Tongue (tissue), 2 donors: ENCODE data around the gene CST3. TPM values are rescaled to one million over a fixed set of nuclear protein-coding genes. Genes with fewer than 3 reads are reported as not detected.
A peak's percentile ranks its signal among the peaks of the same experiment; 100 is the strongest.
"Not testable (repeated sequence)": the region's sequence is repeated elsewhere in the genome, so short reads cannot be mapped to it uniquely, and the experiment has no call there.

Experiments
- DNase-seq: peaks from one replicate; pipeline ENCODE4 v3.0.0-alpha.2; 2015
- total RNA-seq: library from RNA; depleted of rRNA; stranded (reverse); fragments of >200 nt; gene quantifications from one replicate; pipeline ENCODE4 v1.2.3, GENCODE V29; 2014

The CST3 gene
- total RNA-seq, 1 donor from 2014 or later, result 229 TPM

- DNase-seq, result no peak
Observed at GRCh38 chr20:23661002-23661429, 23.3 kb upstream of the CST3 start.

GRCh38 chr20:23659989-23660837 is 22.5 kb upstream of the CST3 start:
- peak; percentile 46 for DNase-seq

GRCh38 chr20:23659610-23659988 is 21.8 kb upstream of the CST3 start:
- not testable (repeated sequence) for DNase-seq

DNA sequence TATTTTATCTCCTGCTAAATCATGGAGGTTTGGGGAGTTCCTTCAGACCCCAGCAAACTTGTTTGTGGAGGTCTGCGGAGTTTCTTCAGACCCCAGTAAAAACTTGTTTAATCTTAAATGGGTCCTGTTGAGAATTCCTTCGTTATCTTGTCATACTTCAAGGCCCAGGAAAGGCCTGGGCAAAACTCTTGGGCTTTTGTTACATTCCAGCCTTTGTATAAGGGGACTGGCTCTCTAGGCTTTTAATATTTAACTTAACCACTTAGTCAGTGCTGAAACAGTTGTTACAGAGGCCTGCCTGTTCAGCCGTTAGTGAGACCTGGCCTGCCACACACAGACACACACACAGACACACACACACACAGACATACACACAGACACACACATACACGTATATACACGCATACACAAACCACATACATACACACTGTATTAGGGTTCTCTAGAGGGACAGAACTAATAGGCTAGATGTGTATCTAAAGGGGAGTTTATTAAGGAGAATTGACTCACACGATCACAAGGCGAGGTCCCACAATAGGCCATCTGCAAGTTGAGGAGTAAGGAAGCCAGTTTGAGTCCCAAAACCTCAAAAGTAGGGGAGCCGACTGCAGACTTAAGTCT is 21.3 kb upstream of the CST3 start:
- DNase-seq, result no peak

GRCh38 chr20:23658336-23658735 is 20.6 kb upstream of the CST3 start:
- DNase-seq, result no peak

DNA sequence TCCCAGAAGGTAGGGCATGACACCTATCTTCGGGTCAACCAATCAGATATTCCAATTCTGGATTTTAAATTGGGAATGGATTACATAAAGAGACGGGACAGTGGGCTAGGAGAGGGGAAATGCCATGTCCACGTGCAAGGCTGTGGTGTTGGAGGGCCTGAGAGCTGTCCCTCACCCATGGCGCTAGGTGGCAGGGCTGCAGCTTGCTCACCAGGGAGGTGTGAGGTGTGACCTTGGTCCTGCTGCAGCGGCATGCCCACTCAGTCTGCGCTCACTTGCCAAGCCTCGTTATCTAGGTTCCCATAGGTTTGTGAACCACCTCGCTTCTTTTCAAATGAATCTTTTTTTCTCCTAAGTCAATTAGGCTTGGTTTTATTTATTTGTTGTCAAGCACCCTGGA is 19.4 kb upstream of the CST3 start:
- no peak for DNase-seq

DNA sequence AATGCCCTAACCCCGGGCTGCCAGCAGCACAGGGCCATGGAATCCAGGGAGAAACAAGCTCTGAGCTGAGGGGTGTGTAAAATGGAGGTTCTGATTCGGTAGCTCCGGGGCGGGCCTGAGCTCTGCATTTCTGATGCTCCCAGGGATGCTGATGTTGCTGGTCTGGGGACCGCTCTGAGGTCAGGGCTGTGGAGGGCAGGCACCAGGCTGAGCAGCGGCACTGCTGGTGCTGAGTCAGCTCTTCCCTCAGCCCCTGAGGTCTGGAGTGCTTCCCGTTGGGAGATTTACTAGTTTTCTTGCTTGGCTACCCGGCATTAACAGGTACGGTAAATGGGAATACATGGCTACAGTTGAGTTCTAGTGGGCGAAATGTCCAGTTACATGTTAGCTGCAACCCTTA is 18.6 kb upstream of the CST3 start:
- DNase-seq, result no peak

- DNase-seq, result peak; percentile 39
Observed at GRCh38 chr20:23655491-23656211, 17.9 kb upstream of the CST3 start.

DNA sequence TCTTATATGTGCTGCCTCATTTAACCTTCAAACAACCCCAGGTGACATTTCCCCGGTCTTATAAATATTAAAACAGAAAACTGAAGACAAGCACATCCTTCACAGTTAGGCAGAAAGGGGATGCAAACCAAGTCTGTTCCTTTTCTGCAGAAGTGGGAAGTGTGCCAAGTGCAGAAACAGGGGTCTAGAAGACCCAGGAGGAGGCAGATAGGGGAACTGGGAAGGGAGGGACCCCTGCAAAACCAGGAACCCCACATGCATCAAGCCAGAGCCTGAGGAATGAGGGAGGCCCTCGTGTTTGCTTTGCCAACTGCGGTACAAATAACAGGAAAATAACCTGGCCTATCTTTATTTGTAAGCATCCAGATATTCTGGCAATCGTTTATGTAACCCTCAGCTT is 17.0 kb upstream of the CST3 start:
- DNase-seq, result no peak

- DNase-seq, result peak; percentile 63
Observed at GRCh38 chr20:23654000-23654399, 16.2 kb upstream of the CST3 start.

DNA sequence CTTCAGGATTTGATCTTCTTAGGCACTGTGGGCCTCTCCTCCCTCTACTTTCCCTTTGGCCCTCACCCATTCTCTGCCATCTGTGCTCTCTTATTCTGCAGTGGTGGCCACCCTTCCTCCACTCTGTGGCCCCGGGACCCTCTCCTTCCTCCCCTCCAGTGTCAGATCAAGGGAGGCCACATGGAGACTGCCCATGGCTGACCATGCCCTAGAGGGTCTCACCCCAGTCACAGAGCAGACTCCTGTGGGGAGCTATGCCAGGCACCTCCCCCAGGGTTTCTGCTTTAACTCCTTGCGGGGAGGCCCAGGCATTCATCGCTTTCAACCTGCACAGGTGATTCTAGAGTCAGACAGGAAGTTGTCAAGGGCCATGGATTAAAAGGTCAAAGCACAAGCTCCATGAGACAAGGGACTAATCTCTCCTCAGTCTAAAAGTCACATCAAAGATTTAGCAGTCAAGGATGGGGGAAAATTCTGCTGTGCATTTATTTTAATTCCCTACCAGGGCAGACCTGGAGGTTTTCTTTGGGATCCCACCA is 15.7 kb upstream of the CST3 start:
- no peak for DNase-seq

DNA sequence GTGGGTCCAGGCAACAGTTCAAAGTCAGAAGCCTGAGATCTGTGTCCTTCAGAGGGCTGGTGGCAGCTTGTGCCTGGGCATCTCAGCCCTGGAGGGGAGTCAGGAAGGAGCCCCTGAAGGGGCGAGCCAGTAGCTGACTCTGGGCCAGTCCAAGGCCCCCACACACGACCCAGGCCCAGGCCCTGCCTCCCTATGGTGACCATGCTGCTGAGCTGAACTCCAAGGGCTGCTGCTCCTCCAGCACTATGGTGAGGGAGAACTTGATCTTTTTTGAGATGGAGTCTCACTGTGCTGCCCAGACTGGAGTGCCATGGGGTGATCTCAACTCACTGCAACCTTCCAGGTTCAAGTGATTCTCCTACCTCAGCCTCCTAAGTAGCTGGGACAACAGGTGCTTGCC is 15.2 kb upstream of the CST3 start:
- DNase-seq, result no peak

DNA sequence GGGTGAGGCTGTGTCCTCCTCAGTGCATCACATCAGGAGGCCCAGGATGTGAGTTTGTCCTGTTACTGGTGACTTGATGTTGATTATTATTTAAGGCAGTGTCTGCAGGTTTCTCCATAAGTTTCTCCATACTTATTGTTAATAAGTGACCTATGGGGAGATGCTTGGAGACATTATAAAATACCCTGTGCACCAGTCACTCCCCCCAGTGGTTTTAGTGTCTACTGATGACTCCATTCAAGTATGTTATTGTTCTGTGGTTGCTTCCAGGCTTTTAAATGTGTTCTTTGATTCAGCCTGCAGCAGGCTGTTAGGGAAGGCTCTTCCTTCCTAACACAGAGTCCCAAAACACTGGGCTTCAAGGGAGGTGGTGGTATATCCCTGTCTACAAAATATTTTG is 14.6 kb upstream of the CST3 start:
- no peak for DNase-seq

DNA sequence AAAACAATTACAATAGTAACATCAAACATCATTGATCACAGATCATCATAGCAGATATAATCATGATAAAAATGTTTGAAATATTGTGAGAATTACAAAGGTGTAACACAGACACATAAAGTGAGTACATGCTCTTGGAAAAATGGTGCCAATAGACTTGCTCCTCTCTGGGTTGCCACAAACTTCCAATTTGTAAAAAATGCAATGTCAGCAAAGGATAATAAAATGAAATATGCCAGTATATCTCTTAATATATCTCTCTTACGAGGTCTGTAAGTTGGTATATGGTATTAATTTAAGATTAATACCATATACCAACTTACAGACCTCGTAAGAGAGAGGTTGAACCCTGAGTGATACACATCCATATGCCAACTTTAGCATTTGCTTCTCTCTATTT is 13.4 kb upstream of the CST3 start:
- DNase-seq, result no peak

DNA sequence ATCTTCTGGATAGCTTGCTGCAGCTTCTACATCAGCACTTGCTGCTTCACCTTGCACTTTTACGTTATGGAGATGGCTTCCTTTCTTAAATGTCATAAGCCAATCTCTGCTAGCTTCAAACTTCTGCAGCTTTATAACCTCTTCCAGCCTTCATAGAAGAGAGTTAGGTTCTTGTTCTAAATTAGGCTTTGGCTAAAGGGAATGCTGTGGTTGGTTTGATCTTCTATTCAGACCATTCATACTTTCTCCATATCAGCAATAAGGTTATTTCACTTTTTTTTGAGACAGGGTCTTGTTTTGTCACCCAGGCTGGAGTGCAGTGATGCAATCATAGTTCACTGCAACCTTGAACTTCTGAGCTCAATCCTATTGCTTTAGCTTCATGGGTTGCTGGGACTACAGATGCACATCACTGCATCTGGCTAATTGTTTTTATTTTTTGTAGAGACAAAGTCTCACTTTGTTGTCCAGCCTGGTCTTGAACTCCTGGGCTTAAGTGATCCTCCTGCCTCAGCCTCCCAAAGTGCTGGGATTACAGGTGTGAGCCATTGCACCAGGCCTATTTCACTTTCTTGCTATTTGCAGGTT is 12.2 kb upstream of the CST3 start:
- no peak for DNase-seq

DNA sequence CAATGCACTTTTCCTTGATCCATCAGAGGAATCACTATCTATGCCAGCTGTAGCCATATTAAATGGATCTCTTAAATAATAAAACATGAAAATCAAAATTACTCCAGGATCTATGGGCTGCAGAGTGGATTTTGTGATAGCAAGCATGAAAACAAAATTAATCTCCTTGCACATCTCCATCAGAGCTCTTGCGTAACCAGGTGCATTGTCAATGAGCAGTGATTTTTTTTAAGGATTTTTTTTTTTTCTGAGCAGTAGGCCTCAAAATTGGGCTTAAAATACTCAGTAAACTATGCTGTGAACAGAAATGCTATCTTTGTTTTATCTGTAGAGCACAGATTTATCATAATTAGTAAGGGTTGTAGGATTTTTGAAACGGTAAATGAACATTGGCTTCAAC is 11.5 kb upstream of the CST3 start:
- no peak for DNase-seq

- DNase-seq, result no peak
Observed at GRCh38 chr20:23647346-23647745, 9.6 kb upstream of the CST3 start.

DNA sequence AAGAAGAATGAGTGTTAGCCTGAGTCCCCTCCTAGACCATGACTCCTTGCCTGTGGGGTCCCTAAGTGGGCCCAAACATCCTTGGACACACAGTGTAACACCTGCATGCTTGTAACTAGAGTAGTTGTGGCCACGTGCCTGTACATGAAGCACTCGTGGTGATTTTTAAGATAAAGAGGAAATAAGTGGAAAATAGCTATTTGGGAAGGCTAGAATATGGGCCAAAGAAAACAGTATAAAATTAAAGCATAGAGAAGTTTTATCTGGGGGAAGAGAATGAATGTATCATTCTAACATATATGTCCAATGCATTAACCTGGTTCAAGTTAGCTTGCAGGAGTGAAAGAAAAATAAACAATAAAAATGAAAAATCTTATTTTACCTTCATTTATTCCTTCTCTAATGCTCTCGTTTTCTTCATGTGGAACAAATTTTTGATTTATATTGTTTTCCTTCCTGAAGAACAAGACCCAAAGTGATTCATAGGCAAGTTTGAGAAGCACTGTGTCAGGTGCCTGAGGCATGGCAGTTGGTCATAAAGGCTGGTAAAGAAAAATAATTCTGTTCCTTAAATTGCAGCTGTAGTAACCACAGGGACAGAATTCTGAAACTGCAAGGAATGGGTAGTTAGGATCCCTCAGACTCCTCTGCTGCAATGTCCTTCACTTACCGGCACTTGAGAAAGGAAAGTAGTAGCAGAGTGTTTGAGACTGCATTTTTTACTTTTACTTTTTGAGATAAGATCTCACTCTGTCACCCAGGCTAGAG is 8.5 kb upstream of the CST3 start:
- DNase-seq, result no peak

DNA sequence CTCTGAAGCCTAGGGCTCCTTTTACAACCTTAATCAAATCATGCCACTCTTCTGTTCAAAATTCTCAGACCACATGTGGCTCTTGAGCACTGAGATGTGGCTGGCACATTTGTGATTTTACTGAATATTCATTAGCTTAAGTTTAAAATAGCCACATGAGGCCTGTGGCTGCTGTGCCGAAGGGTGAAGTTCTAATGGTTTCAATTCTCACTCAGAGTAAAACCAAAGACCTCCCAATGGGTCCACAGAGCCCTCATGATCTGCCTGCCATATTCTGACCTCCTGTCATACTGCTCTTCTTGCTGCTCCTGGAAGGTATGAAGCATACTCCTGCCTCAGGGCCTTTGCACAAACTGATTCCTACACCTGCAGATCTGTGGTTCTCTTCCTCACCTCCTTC is 7.8 kb upstream of the CST3 start:
- no peak for DNase-seq

- DNase-seq, result no peak
Observed at GRCh38 chr20:23644164-23644563, 6.4 kb upstream of the CST3 start.

DNA sequence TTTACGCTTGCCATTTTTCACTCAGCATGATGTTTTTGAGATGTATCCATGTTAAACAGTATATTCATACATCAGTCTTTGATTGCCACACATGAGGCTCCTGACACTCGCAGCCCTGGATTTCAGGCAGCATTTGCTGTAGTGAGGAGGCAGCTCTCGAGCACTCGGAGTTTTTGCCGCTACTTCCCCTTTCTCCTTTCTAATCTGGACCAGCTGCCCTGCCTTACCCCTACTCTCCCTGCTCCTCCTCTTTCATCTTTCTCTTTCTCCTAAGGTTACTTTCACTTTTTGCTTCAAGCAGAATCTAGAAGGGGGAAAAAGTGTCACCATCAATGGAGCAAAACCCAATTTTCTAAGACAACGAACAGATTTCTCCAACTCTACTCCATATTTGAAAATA is 5.9 kb upstream of the CST3 start:
- no peak for DNase-seq
